ENCODE data around the gene CLCC1.
"Not testable (repeated sequence)": the region's sequence is repeated elsewhere in the genome, so short reads cannot be mapped to it uniquely, and the experiment has no call there.

The CLCC1 gene

GRCh38 chr1:108933944-108934343 lies 29.3 kb downstream of the CLCC1 start:
- no peak for TF ChIP-seq EZH2 (IDR thresholded peaks at IDR 0.05; ENCODE audit: borderline replicate concordance, low read length)
- H3K9ac ChIP-seq (ENCODE audit: low read length): no peak overlapping the region
- no peaks in the 10 kb centered on the region for H3F3A ChIP-seq (ENCODE audit: insufficient read depth, low read length)
- H3K4me3 ChIP-seq (ENCODE audit: low read depth, low read length, poor library complexity, severe bottlenecking): no peak overlapping the region
- peaks cover 92% of the 10 kb centered on the region for H3K36me3 ChIP-seq (ENCODE audit: insufficient read depth, low read length)
- H3K4me2 ChIP-seq (ENCODE audit: low read length): no peak overlapping the region
- no peaks in the 10 kb centered on the region for H3K27me3 ChIP-seq (ENCODE audit: insufficient read depth, low read length)
- H2AFZ ChIP-seq (ENCODE audit: low read length): no peak overlapping the region
- H3K9me2 ChIP-seq (ENCODE audit: low read depth, low read length): no peaks in the 10 kb centered on the region
- no peaks in the 10 kb centered on the region for H3K4me1 ChIP-seq (ENCODE audit: insufficient read depth, low read length, severe bottlenecking)
- H3K9me3 ChIP-seq (ENCODE audit: low read length): no peaks in the 10 kb centered on the region
- no peak overlapping the region for H3K27ac ChIP-seq (ENCODE audit: low read depth, low read length, poor library complexity, severe bottlenecking)
- no peaks in the 10 kb centered on the region for H3K79me2 ChIP-seq (ENCODE audit: insufficient read depth, low read length)
- no peaks in the 10 kb centered on the region for H4K20me1 ChIP-seq (ENCODE audit: insufficient read depth, low read length)

GRCh38 chr1:108927565-108927964 lies 35.7 kb downstream of the CLCC1 start:
- H3K27ac ChIP-seq (ENCODE audit: low read depth, low read length, poor library complexity, severe bottlenecking); H2AFZ ChIP-seq (ENCODE audit: low read length); H3K9me2 ChIP-seq (ENCODE audit: low read depth, low read length); H3K4me2 ChIP-seq (ENCODE audit: low read length); H3K79me2 ChIP-seq (ENCODE audit: insufficient read depth, low read length); H4K20me1 ChIP-seq (ENCODE audit: insufficient read depth, low read length); H3K27me3 ChIP-seq (ENCODE audit: insufficient read depth, low read length); H3K4me1 ChIP-seq (ENCODE audit: insufficient read depth, low read length, severe bottlenecking); H3K4me3 ChIP-seq (ENCODE audit: low read depth, low read length, poor library complexity, severe bottlenecking); H3K9ac ChIP-seq (ENCODE audit: low read length); H3F3A ChIP-seq (ENCODE audit: insufficient read depth, low read length); H3K9me3 ChIP-seq (ENCODE audit: low read length): not testable (repeated sequence)
- H3K36me3 ChIP-seq (ENCODE audit: insufficient read depth, low read length): peaks cover 98% of the 10 kb centered on the region

GRCh38 chr1:108925920-108926319 lies 37.4 kb downstream of the CLCC1 start:
- H3K36me3 ChIP-seq (ENCODE audit: insufficient read depth, low read length): peaks cover 96% of the 10 kb centered on the region
- TF ChIP-seq EZH2 (IDR thresholded peaks at IDR 0.05; ENCODE audit: borderline replicate concordance, low read length) (no peak), CTCF (IDR thresholded peaks at IDR 0.05; ENCODE audit: low read length) (no peak)
- H3F3A ChIP-seq (ENCODE audit: insufficient read depth, low read length): no peaks in the 10 kb centered on the region

DNA sequence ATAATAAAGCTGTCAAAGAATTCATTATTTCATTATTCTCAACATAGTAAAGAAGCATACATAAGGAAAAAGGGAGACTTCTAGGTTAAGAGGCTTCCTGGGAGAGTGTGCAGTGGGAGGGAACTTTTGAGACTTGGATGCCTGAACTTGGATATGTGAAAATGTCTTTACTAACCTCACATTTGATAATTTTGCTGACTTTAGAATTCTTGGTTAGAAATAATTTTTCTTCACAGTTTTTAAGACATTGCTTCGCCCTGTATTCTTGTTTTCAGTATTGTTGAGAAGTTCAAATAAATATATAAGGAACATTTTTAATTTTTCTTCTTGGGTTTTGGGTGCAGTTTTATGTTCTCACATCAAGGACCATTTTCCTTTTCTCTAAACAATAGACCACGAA lies 46.5 kb downstream of the CLCC1 start:
- Histone ChIP-seq H3K9me3 (ENCODE audit: low read length) (no peaks in the 10 kb centered on the region), H3F3A (ENCODE audit: insufficient read depth, low read length) (no peaks in the 10 kb centered on the region), H3K4me1 (ENCODE audit: insufficient read depth, low read length, severe bottlenecking) (no peaks in the 10 kb centered on the region), H3K4me3 (ENCODE audit: low read depth, low read length, poor library complexity, severe bottlenecking) (no peak overlapping the region), H4K20me1 (ENCODE audit: insufficient read depth, low read length) (no peaks in the 10 kb centered on the region), H3K27me3 (ENCODE audit: insufficient read depth, low read length) (no peaks in the 10 kb centered on the region), H3K36me3 (ENCODE audit: insufficient read depth, low read length) (peaks cover 26% of the 10 kb centered on the region), H2AFZ (ENCODE audit: low read length) (no peak overlapping the region), H3K27ac (ENCODE audit: low read depth, low read length, poor library complexity, severe bottlenecking) (no peak overlapping the region), H3K4me2 (ENCODE audit: low read length) (no peak overlapping the region), H3K9me2 (ENCODE audit: low read depth, low read length) (no peaks in the 10 kb centered on the region), H3K9ac (ENCODE audit: low read length) (no peak overlapping the region), H3K79me2 (ENCODE audit: insufficient read depth, low read length) (no peaks in the 10 kb centered on the region)
- TF ChIP-seq CTCF (IDR thresholded peaks at IDR 0.05; ENCODE audit: low read length) (no peak), EZH2 (IDR thresholded peaks at IDR 0.05; ENCODE audit: borderline replicate concordance, low read length) (no peak)

More at GRCh38 chr1:108925920-108926319, 37.4 kb downstream of the CLCC1 start:
- Histone ChIP-seq H2AFZ (ENCODE audit: low read length) (no peak overlapping the region), H3K9me2 (ENCODE audit: low read depth, low read length) (no peaks in the 10 kb centered on the region), H3K27me3 (ENCODE audit: insufficient read depth, low read length) (no peaks in the 10 kb centered on the region), H3K4me2 (ENCODE audit: low read length) (no peak overlapping the region), H3K27ac (ENCODE audit: low read depth, low read length, poor library complexity, severe bottlenecking) (no peak overlapping the region), H3K9me3 (ENCODE audit: low read length) (no peaks in the 10 kb centered on the region), H4K20me1 (ENCODE audit: insufficient read depth, low read length) (no peaks in the 10 kb centered on the region), H3K9ac (ENCODE audit: low read length) (no peak overlapping the region), H3K79me2 (ENCODE audit: insufficient read depth, low read length) (no peaks in the 10 kb centered on the region), H3K4me1 (ENCODE audit: insufficient read depth, low read length, severe bottlenecking) (no peaks in the 10 kb centered on the region), H3K4me3 (ENCODE audit: low read depth, low read length, poor library complexity, severe bottlenecking) (no peak overlapping the region)
